Smooth muscle cell (in vitro differentiated cells): Measurements from ENCODE around the gene SAFB. TPM values are rescaled to one million over a fixed set of nuclear protein-coding genes. Genes with fewer than 3 reads are reported as not detected.

ENCODE experiments used
- DNase-seq: peaks from one replicate; lab custom pipeline; 2025; ENCODE audit not compliant: unreplicated experiment; lab: John Stamatoyannopoulos, UW
- H2AFZ ChIP-seq: fragments of 200-600 bp; sonication (generic); 2 replicates; pipeline ENCODE4 v1.6.0; 2016; ENCODE audit warnings: antibody characterized with exemption, low read depth, mild to moderate bottlenecking
- H3F3A ChIP-seq: fragments of 200-600 bp; sonication (generic); 2 replicates; pipeline ENCODE4 v1.6.0; 2017; ENCODE audit warnings: antibody characterized with exemption, low read depth
- H3K27ac ChIP-seq: fragments of 200-600 bp; sonication (generic); 2 replicates; pipeline ENCODE4 v1.5.1; 2016; ENCODE audit warnings: low read depth, mild to moderate bottlenecking
- H3K27me3 ChIP-seq: fragments of 200-600 bp; sonication (generic); 2 replicates; pipeline ENCODE4 v1.6.1; 2016; ENCODE audit warnings: low read depth, mild to moderate bottlenecking
- H3K36me3 ChIP-seq: fragments of 200-600 bp; sonication (generic); 2 replicates; pipeline ENCODE4 v1.5.1; 2016; ENCODE audit warnings: low read depth
- H3K4me1 ChIP-seq: fragments of 200-600 bp; sonication (generic); 2 replicates; pipeline ENCODE4 v1.5.1; 2016; ENCODE audit warnings: low read depth
- H3K4me2 ChIP-seq: fragments of 200-600 bp; sonication (generic); 2 replicates; pipeline ENCODE4 v1.6.0; 2016; ENCODE audit warnings: mild to moderate bottlenecking
- H3K4me3 ChIP-seq: fragments of 200-600 bp; sonication (generic); 2 replicates; pipeline ENCODE4 v1.5.1; 2016; ENCODE audit warnings: mild to moderate bottlenecking
- H3K79me2 ChIP-seq: fragments of 200-600 bp; sonication (generic); 2 replicates; pipeline ENCODE4 v1.6.0; 2016; ENCODE audit warnings: low read depth, mild to moderate bottlenecking
- H3K9ac ChIP-seq: fragments of 200-600 bp; sonication (generic); 2 replicates; pipeline ENCODE4 v1.6.0; 2016; ENCODE audit warnings: low read depth
- H3K9me3 ChIP-seq: fragments of 200-600 bp; sonication (generic); replicated peaks from 2 replicates; pipeline ENCODE4 v1.5.1; 2016; ENCODE audit warnings: low read depth
- H4K20me1 ChIP-seq: fragments of 200-600 bp; sonication (generic); 2 replicates; pipeline ENCODE4 v1.6.0; 2016; ENCODE audit warnings: low read depth
- WGBS: methylation state at CpG from one replicate; pipeline ENCODE4 v1.1.7; 2016; ENCODE audit warnings: low lambda C conversion rate; 5-methylcytosine and 5-hydroxymethylcytosine counted together
- polyA plus RNA-seq: library from polyadenylated mRNA; unstranded; fragments of >200 nt; fragmentation: Nextera tagmentation; extraction: Ambion mirVana; gene quantifications from 2 replicates; pipeline ENCODE4 v1.2.1, GENCODE V29; 2016
- total RNA-seq: library from RNA; depleted of rRNA; stranded (reverse); fragments of >200 nt; gene quantifications from 2 replicates; pipeline ENCODE4 v1.2.3, GENCODE V29; 2014
- TF ChIP-seq, protein P1 (sequence below): fragments of 200-600 bp; sonication (generic); IDR thresholded peaks from 2 replicates; pipeline ENCODE4 v1.5.1; 2017; ENCODE audit warnings: borderline replicate concordance, mild to moderate bottlenecking, antibody characterized with exemption; ENCODE audit not compliant: insufficient read depth, poor library complexity, severe bottlenecking

Gene SAFB
- total and polyA plus RNA-seq, 2 experiments from 2014 or later: 22.8 to 74.3 TPM

DNA sequence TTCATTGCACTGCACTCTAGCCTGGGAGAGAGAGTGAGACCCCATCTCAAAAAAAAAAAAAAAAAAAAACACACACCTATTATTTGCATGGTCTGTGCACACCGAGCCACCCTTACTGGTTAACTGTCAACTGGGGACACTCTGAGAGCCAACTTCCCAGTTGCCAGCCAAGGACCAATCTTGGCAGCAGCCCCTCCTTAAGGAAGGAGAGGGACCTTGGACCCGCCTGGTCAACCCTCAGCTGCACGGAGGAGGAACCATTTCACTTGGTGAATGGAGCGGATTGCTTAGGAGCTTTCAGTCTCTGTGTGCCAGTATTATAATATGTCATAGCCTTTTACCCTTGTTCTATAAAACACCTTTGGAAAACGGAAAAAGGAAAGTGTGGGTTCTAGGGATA lies 32.5 kb downstream of the SAFB start:
- WGBS: 94% methylated on average over 5 of the region's 5 CpGs
- Histone ChIP-seq H3K27me3 (no peaks in the 10 kb centered on the region), H4K20me1 (peaks cover 4% of the 10 kb centered on the region), H3K9ac (no peak overlapping the region), H3K27ac (no peak overlapping the region), H3K9me3 (no peaks in the 10 kb centered on the region), H3F3A (no peaks in the 10 kb centered on the region), H3K79me2 (peaks cover 4% of the 10 kb centered on the region), H3K4me3 (no peak overlapping the region), H3K36me3 (peaks cover 2% of the 10 kb centered on the region), H3K4me1 (no peaks in the 10 kb centered on the region), H2AFZ (no peak overlapping the region), H3K4me2 (no peak overlapping the region)
- TF ChIP-seq, protein P1, sequence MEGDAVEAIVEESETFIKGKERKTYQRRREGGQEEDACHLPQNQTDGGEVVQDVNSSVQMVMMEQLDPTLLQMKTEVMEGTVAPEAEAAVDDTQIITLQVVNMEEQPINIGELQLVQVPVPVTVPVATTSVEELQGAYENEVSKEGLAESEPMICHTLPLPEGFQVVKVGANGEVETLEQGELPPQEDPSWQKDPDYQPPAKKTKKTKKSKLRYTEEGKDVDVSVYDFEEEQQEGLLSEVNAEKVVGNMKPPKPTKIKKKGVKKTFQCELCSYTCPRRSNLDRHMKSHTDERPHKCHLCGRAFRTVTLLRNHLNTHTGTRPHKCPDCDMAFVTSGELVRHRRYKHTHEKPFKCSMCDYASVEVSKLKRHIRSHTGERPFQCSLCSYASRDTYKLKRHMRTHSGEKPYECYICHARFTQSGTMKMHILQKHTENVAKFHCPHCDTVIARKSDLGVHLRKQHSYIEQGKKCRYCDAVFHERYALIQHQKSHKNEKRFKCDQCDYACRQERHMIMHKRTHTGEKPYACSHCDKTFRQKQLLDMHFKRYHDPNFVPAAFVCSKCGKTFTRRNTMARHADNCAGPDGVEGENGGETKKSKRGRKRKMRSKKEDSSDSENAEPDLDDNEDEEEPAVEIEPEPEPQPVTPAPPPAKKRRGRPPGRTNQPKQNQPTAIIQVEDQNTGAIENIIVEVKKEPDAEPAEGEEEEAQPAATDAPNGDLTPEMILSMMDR: no peak
- DNase-seq: no peak

DNA sequence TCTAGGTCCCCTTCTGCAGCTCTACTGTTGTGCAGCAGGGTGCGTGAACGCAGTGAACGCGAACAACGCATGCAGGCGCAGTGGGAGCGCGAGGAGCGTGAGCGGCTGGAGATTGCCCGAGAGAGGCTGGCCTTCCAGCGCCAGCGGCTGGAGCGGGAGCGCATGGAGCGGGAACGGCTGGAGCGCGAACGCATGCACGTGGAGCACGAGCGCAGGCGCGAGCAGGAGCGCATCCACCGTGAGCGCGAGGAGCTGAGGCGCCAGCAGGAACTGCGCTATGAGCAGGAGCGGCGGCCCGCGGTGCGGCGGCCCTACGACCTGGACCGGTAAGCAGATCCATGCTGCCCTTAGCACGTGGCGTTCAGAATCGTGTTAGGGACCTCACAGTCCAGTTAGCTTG lies 38.6 kb downstream of the SAFB start:
- DNase-seq: no peak
- TF ChIP-seq, protein P1: no peak
- H3K27ac ChIP-seq: no peak overlapping the region
- H3K9ac ChIP-seq: no peak overlapping the region
- H2AFZ ChIP-seq: no peak overlapping the region
- H3K27me3 ChIP-seq: no peaks in the 10 kb centered on the region
- H3K79me2 ChIP-seq: no peaks in the 10 kb centered on the region
- H3K4me1 ChIP-seq: no peaks in the 10 kb centered on the region
- H3K4me2 ChIP-seq: no peak overlapping the region
- over 99% methylated on average over 42 of the region's 42 CpGs for WGBS
- no peaks in the 10 kb centered on the region for H3K9me3 ChIP-seq
- peaks cover 7% of the 10 kb centered on the region for H4K20me1 ChIP-seq
- H3K36me3 ChIP-seq: peaks cover 9% of the 10 kb centered on the region
- H3K4me3 ChIP-seq: no peak overlapping the region
- H3F3A ChIP-seq: no peaks in the 10 kb centered on the region

DNA sequence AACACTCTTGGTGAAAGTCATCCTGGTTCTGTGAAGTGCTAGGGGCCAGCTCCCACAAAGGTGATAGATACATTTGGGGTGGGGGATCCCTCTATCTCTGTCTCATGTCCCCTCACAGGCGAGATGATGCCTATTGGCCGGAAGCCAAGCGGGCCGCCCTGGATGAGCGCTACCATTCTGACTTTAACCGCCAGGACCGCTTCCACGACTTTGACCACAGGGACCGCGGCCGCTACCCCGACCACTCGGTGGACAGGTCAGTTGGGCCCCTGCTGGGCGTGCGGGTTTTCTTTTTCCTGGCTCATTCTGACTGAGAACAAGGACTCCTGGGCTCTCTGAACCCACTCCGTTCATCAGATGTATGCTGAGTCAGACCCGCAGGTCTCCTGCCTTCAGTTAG lies 41.0 kb downstream of the SAFB start:
- no peaks in the 10 kb centered on the region for H3F3A ChIP-seq
- H4K20me1 ChIP-seq: peaks cover 13% of the 10 kb centered on the region
- no peaks in the 10 kb centered on the region for H3K9me3 ChIP-seq
- no peak overlapping the region for H3K4me3 ChIP-seq
- H3K27me3 ChIP-seq: no peaks in the 10 kb centered on the region
- 96% methylated on average over 17 of the region's 17 CpGs for WGBS
- H2AFZ ChIP-seq: no peak overlapping the region
- H3K79me2 ChIP-seq: no peaks in the 10 kb centered on the region
- H3K9ac ChIP-seq: no peak overlapping the region
- TF ChIP-seq, protein P1: no peak
- DNase-seq: no peak
- peaks cover 9% of the 10 kb centered on the region for H3K36me3 ChIP-seq
- no peaks in the 10 kb centered on the region for H3K4me1 ChIP-seq
- no peak overlapping the region for H3K27ac ChIP-seq
- H3K4me2 ChIP-seq: no peak overlapping the region

DNA sequence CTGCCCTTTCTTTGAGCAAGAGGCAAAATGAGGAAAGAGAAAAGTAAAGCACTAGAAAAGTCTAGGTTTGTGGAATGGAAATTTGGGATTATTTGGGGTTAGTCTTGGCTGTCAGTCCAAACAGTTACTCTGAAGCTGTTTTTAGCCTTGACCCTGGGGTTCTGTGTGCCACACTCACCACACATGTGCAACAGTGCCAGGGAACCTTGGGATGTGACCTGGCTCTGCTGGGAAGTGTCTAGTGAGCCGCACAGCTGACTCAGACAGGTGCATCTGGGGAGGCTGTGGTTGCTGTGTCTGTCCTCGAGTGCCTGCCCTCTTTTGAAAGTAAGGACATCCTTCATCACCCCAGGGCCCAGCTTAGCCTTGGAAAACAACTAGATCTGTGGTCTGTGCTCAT lies 41.6 kb downstream of the SAFB start:
- H3K36me3 ChIP-seq: peaks cover 9% of the 10 kb centered on the region
- H4K20me1 ChIP-seq: peaks cover 13% of the 10 kb centered on the region

More for the DNA sequence above, 41.6 kb downstream of the SAFB start:
- DNase-seq: no peak
- Histone ChIP-seq H3K4me3 (no peak overlapping the region), H3K79me2 (no peaks in the 10 kb centered on the region), H3K9ac (no peak overlapping the region), H3K9me3 (no peaks in the 10 kb centered on the region), H3K4me2 (no peak overlapping the region), H3F3A (no peaks in the 10 kb centered on the region), H3K27me3 (no peaks in the 10 kb centered on the region), H3K4me1 (no peaks in the 10 kb centered on the region), H2AFZ (no peak overlapping the region), H3K27ac (no peak overlapping the region)
- TF ChIP-seq, protein P1: no peak
- 93% methylated on average over 2 of the region's 2 CpGs for WGBS
